Measurements from ENCODE around the gene GJA3. TPM values are rescaled to one million over a fixed set of nuclear protein-coding genes. Genes with fewer than 3 reads are reported as not detected.

Gene GJA3
- total RNA-seq, 4 donors from 2014 or later = not detected

Other genes starting within 250 kb of the GJA3 start
- gene ZMYM2, start 202.3 kb downstream of the GJA3 start, total RNA-seq = 10 to 100 TPM; 73.3 to 97.2 (median 86.5) TPM
- not detected for gene GJB2, start 31.9 kb upstream of the GJA3 start, total RNA-seq
- gene GJB6, start 71.3 kb upstream of the GJA3 start, total RNA-seq = not detected

Data from subcutaneous adipose tissue (tissue), 4 donors.